Suprapubic skin (tissue), 4 donors: Measurements from ENCODE around the gene RRBP1. TPM values are rescaled to one million over a fixed set of nuclear protein-coding genes. Genes with fewer than 3 reads are reported as not detected.

Experiments used
- DNase-seq, 2 donors: peaks; one replicate each; pipeline ENCODE4 v3.0.0-alpha.2; 2019; ENCODE audit warnings: low spot score in 2 of 2
- H3K27ac ChIP-seq: fragments of 200-600 bp; sonication (generic); one replicate; pipeline ENCODE4 v1.5.1; 2019
- H3K27me3 ChIP-seq: fragments of 200-600 bp; sonication (generic); one replicate; pipeline ENCODE4 v1.5.1; 2019
- H3K36me3 ChIP-seq: fragments of 200-600 bp; sonication (generic); one replicate; pipeline ENCODE4 v1.5.1; 2019
- H3K4me1 ChIP-seq: fragments of 200-600 bp; sonication (generic); one replicate; pipeline ENCODE4 v1.5.1; 2019
- H3K4me3 ChIP-seq: fragments of 200-600 bp; sonication (generic); one replicate; pipeline ENCODE4 v1.5.1; 2019; ENCODE audit warnings: mild to moderate bottlenecking
- H3K9me3 ChIP-seq: fragments of 200-600 bp; sonication (generic); one replicate; pipeline ENCODE4 v1.5.1; 2019
- CTCF ChIP-seq, 2 donors: fragments of 200-600 bp in 1 of 2; fragments of 450-650 bp in 1 of 2; sonication (generic) in 1 of 2; IDR thresholded peaks; one replicate each; pipeline ENCODE4 v1.5.1; 2016 to 2019; ENCODE audit warnings: antibody characterized with exemption in 2 of 2, mild to moderate bottlenecking in 1 of 2, moderate library complexity in 1 of 2
- EP300 ChIP-seq: sonication (generic); formaldehyde crosslinking; IDR thresholded peaks from one replicate; pipeline ENCODE4 v1.6.1; 2017; ENCODE audit warnings: antibody characterized with exemption
- POLR2A ChIP-seq, 2 donors: fragments of 450-650 bp; IDR thresholded peaks; one replicate each; pipeline ENCODE4 v1.6.1; 2017; ENCODE audit warnings: antibody characterized with exemption in 2 of 2, mild to moderate bottlenecking in 2 of 2, moderate library complexity in 2 of 2
- POLR2AphosphoS5 ChIP-seq, 3 donors: sonication (generic); formaldehyde crosslinking; IDR thresholded peaks; one replicate each; pipeline ENCODE4 v1.6.1; 2017; ENCODE audit warnings: antibody characterized with exemption in 3 of 3
- WGBS: methylation state at CpG from one replicate; pipeline ENCODE4 v1.1.5; 2018; 5-methylcytosine and 5-hydroxymethylcytosine counted together
- total RNA-seq, 4 donors: library from RNA; depleted of rRNA; stranded (reverse); fragments of >200 nt; gene quantifications; one replicate each; pipeline ENCODE4 v1.1.0, GENCODE V29; 2016

RRBP1 gene
- total RNA-seq, 4 donors from 2014 or later: 37.5 to 52.3 (median 41.3) TPM

GRCh38 chr20:17650301-17651128 is 31.5 kb downstream of the RRBP1 start:
- 56% methylated on average over 12 of the region's 12 CpGs for WGBS
- H3K4me1 ChIP-seq: peaks cover 65% of the 10 kb centered on the region
- no peak overlapping the region for H3K4me3 ChIP-seq
- no peak overlapping the region for H3K27ac ChIP-seq
- no peaks in the 10 kb centered on the region for H3K27me3 ChIP-seq
- peak in 1 of 2 donors; percentile 63 for DNase-seq
- peaks cover 3% of the 10 kb centered on the region for H3K36me3 ChIP-seq
- H3K9me3 ChIP-seq: no peaks in the 10 kb centered on the region
- no peak for TF ChIP-seq POLR2A (IDR thresholded peaks at IDR 0.05)
- TF ChIP-seq EP300: no peak
- TF ChIP-seq CTCF (IDR thresholded peaks at IDR 0.05): no peak
- TF ChIP-seq POLR2AphosphoS5 (IDR thresholded peaks at IDR 0.05): no peak

GRCh38 chr20:17648791-17649730 is 33.0 kb downstream of the RRBP1 start:
- Histone ChIP-seq H3K4me3 (no peak overlapping the region), H3K27me3 (no peaks in the 10 kb centered on the region), H3K9me3 (no peaks in the 10 kb centered on the region), H3K4me1 (peaks cover 68% of the 10 kb centered on the region), H3K27ac (no peak overlapping the region), H3K36me3 (no peaks in the 10 kb centered on the region)
- WGBS: 49% methylated on average over 20 of the region's 20 CpGs
- DNase-seq: peak in 1 of 2 donors; percentile 60
- no peak for TF ChIP-seq POLR2AphosphoS5 (IDR thresholded peaks at IDR 0.05)
- TF ChIP-seq CTCF (IDR thresholded peaks at IDR 0.05): peak in 1 of 2 donors; percentile 34

GRCh38 chr20:17648315-17648646 is 33.8 kb downstream of the RRBP1 start:
- Histone ChIP-seq H3K9me3 (no peaks in the 10 kb centered on the region), H3K27me3 (no peaks in the 10 kb centered on the region), H3K4me3 (no peak overlapping the region), H3K4me1 (peaks cover 68% of the 10 kb centered on the region), H3K36me3 (no peaks in the 10 kb centered on the region), H3K27ac (no peak overlapping the region)
- peak in 1 of 2 donors; percentile 56 for DNase-seq
- WGBS: 72% methylated on average over 9 of the region's 10 CpGs
- no peak for TF ChIP-seq CTCF (IDR thresholded peaks at IDR 0.05)
- no peak for TF ChIP-seq POLR2A (IDR thresholded peaks at IDR 0.05)
- no peak for TF ChIP-seq EP300
- TF ChIP-seq POLR2AphosphoS5 (IDR thresholded peaks at IDR 0.05): no peak

GRCh38 chr20:17647391-17648314 is 34.4 kb downstream of the RRBP1 start:
- TF ChIP-seq CTCF (IDR thresholded peaks at IDR 0.05): no peak
- TF ChIP-seq EP300: no peak
- no peak for TF ChIP-seq POLR2A (IDR thresholded peaks at IDR 0.05)
- TF ChIP-seq POLR2AphosphoS5 (IDR thresholded peaks at IDR 0.05): no peak
- 88% methylated on average over 18 of the region's 20 CpGs for WGBS
- peaks cover 65% of the 10 kb centered on the region for H3K4me1 ChIP-seq
- H3K27me3 ChIP-seq: no peaks in the 10 kb centered on the region
- no peak overlapping the region for H3K27ac ChIP-seq
- H3K9me3 ChIP-seq: no peaks in the 10 kb centered on the region
- DNase-seq: peak in 1 of 2 donors; percentile 50
- H3K36me3 ChIP-seq: peaks cover 5% of the 10 kb centered on the region
- H3K4me3 ChIP-seq: no peak overlapping the region
